KBM-7 (cell line): ENCODE measurements around the gene POLA1.
"Not testable (repeated sequence)": the region's sequence is repeated elsewhere in the genome, so short reads cannot be mapped to it uniquely, and the experiment has no call there.

Source experiments
- DNase-seq: peaks from one replicate; pipeline ENCODE4 v3.0.0-alpha.2; 2015
- in situ Hi-C: fragments of 300-500 bp; cut with MboI; formaldehyde crosslinking; loops from 2 replicates; pipeline ENCODE4 v1.14.3; 2020; ENCODE audit warnings: low sequenced_read_pairs, low pct_unique_long_range_greater_than_20kb, mixed read lengths

The POLA1 gene

GRCh38 chrX:24775891-24776290 lies 82.2 kb downstream of the POLA1 start:
- in situ Hi-C loops = no loop called here
- no peak for DNase-seq

GRCh38 chrX:24777660-24778059 lies 83.9 kb downstream of the POLA1 start:
- in situ Hi-C loops = no loop called here
- peak; percentile 11 for DNase-seq

- no peak for DNase-seq
- in situ Hi-C loops = no loop called here
Measured at GRCh38 chrX:24782011-24782410, 88.3 kb downstream of the POLA1 start.

GRCh38 chrX:24789047-24789446 lies 95.3 kb downstream of the POLA1 start:
- no peak for DNase-seq
- in situ Hi-C loops = no loop called here

GRCh38 chrX:24790166-24790565 lies 96.4 kb downstream of the POLA1 start:
- no peak for DNase-seq
- in situ Hi-C loops = no loop called here

GRCh38 chrX:24796204-24796603 lies 102.5 kb downstream of the POLA1 start:
- no peak for DNase-seq
- in situ Hi-C loops = no loop called here

- no peak for DNase-seq
- in situ Hi-C loops = no loop called here
Measured at GRCh38 chrX:24799078-24799477, 105.4 kb downstream of the POLA1 start.

- in situ Hi-C loops = no loop called here
- no peak for DNase-seq
Measured at GRCh38 chrX:24799565-24799964, 105.8 kb downstream of the POLA1 start.

- DNase-seq = no peak
- in situ Hi-C loops = no loop called here
Measured at GRCh38 chrX:24805201-24805600, 111.5 kb downstream of the POLA1 start.

- DNase-seq = not testable (repeated sequence)
Measured at GRCh38 chrX:24819807-24820206, 126.1 kb downstream of the POLA1 start.

GRCh38 chrX:24828147-24828546 lies 134.4 kb downstream of the POLA1 start:
- in situ Hi-C loops = no loop called here

More at GRCh38 chrX:24819807-24820206, 126.1 kb downstream of the POLA1 start:
- in situ Hi-C loops = not testable (repeated sequence)

GRCh38 chrX:24828600-24828999 lies 134.9 kb downstream of the POLA1 start:
- DNase-seq = no peak
- in situ Hi-C loops = no loop called here

More at GRCh38 chrX:24828147-24828546, 134.4 kb downstream of the POLA1 start:
- DNase-seq = no peak

- DNase-seq = no peak
- in situ Hi-C loops = no loop called here
Measured at GRCh38 chrX:24833695-24834094, 140.0 kb downstream of the POLA1 start.

GRCh38 chrX:24837966-24838365 lies 144.2 kb downstream of the POLA1 start:
- in situ Hi-C loops = no loop called here
- DNase-seq = no peak

GRCh38 chrX:24838629-24839028 lies 144.9 kb downstream of the POLA1 start:
- in situ Hi-C loops = no loop called here
- peak; percentile 63 for DNase-seq

GRCh38 chrX:24839331-24839730 lies 145.6 kb downstream of the POLA1 start:
- in situ Hi-C loops = no loop called here
- DNase-seq = no peak

- in situ Hi-C loops = no loop called here
- no peak for DNase-seq
Measured at GRCh38 chrX:24842486-24842885, 148.8 kb downstream of the POLA1 start.

- in situ Hi-C loops = no loop called here
Measured at GRCh38 chrX:24846550-24847150, 152.9 kb downstream of the POLA1 start.

GRCh38 chrX:24851289-24851688 lies 157.6 kb downstream of the POLA1 start:
- in situ Hi-C loops = no loop called here
- no peak for DNase-seq

More at GRCh38 chrX:24846550-24847150, 152.9 kb downstream of the POLA1 start:
- no peak for DNase-seq

- in situ Hi-C loops = no loop called here
- DNase-seq = no peak
Measured at GRCh38 chrX:24851780-24852179, 158.1 kb downstream of the POLA1 start.

GRCh38 chrX:24858004-24858746 lies 164.5 kb downstream of the POLA1 start:
- in situ Hi-C loops = no loop called here
- DNase-seq = no peak
